A673 (cell line): ENCODE measurements around the gene ERC1.

Experiments
- EZH2 ChIP-seq: fragments of 200-600 bp; sonication (generic); IDR thresholded peaks from 2 replicates; pipeline ENCODE4 v1.6.1; 2017; ENCODE audit warnings: borderline replicate concordance, low read depth, mild to moderate bottlenecking, mixed read lengths, antibody characterized with exemption, low read length; ENCODE audit not compliant: poor library complexity, severe bottlenecking
- TF ChIP-seq, protein P1 (sequence below): fragments of 300-800, 200-600 bp; sonication (generic); conservative IDR thresholded peaks from 2 replicates; pipeline ENCODE4 v1.5.1; 2017; ENCODE audit warnings: low read depth, mild to moderate bottlenecking, antibody characterized with exemption, low read length, moderate library complexity, mixed read lengths

DNA sequence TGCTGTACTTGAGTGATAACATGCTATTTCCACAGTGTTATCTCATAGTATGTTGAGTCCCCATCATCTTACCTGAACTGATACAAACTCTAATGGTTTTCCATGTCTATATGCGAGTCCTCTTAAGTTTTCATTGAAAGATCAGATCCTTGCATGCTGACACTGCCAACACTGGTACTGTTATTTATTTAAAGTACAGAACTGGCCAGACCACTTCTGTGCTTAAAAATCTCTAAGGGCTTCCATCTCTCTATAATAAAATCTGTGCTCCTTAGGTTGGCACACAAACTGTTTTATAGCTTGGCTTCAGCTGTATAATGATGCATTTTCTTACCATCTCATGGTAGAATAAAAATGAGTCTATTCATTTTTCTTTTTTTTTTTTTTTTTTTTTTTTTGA lies 188.1 kb downstream of the ERC1 start:
- TF ChIP-seq, protein P1, sequence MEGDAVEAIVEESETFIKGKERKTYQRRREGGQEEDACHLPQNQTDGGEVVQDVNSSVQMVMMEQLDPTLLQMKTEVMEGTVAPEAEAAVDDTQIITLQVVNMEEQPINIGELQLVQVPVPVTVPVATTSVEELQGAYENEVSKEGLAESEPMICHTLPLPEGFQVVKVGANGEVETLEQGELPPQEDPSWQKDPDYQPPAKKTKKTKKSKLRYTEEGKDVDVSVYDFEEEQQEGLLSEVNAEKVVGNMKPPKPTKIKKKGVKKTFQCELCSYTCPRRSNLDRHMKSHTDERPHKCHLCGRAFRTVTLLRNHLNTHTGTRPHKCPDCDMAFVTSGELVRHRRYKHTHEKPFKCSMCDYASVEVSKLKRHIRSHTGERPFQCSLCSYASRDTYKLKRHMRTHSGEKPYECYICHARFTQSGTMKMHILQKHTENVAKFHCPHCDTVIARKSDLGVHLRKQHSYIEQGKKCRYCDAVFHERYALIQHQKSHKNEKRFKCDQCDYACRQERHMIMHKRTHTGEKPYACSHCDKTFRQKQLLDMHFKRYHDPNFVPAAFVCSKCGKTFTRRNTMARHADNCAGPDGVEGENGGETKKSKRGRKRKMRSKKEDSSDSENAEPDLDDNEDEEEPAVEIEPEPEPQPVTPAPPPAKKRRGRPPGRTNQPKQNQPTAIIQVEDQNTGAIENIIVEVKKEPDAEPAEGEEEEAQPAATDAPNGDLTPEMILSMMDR, result no peak
- TF ChIP-seq EZH2, result no peak
